Skin epidermis (tissue), 12 donors: Measurements from ENCODE around the gene EDEM2.
A peak's percentile ranks its signal among the peaks of the same experiment; 100 is the strongest.
"Not testable (repeated sequence)": the region's sequence is repeated elsewhere in the genome, so short reads cannot be mapped to it uniquely, and the experiment has no call there.

Experiments
- H3K27ac ChIP-seq, 21 experiments: fragments of 200-600 bp; sonication (generic) in 11 of 21; one replicate each; pipeline ENCODE4 v1.5.0; 2020; ENCODE audit warnings: mild to moderate bottlenecking in 3 of 21, inconsistent platforms in 2 of 21, moderate library complexity in 2 of 21
- H3K4me3 ChIP-seq, 7 experiments: fragments of 200-600 bp; sonication (generic) in 2 of 7; one replicate each; pipeline ENCODE4 v1.5.0; 2020; ENCODE audit warnings: inconsistent platforms in 2 of 7, mild to moderate bottlenecking in 2 of 7, moderate library complexity in 1 of 7

Gene EDEM2

DNA sequence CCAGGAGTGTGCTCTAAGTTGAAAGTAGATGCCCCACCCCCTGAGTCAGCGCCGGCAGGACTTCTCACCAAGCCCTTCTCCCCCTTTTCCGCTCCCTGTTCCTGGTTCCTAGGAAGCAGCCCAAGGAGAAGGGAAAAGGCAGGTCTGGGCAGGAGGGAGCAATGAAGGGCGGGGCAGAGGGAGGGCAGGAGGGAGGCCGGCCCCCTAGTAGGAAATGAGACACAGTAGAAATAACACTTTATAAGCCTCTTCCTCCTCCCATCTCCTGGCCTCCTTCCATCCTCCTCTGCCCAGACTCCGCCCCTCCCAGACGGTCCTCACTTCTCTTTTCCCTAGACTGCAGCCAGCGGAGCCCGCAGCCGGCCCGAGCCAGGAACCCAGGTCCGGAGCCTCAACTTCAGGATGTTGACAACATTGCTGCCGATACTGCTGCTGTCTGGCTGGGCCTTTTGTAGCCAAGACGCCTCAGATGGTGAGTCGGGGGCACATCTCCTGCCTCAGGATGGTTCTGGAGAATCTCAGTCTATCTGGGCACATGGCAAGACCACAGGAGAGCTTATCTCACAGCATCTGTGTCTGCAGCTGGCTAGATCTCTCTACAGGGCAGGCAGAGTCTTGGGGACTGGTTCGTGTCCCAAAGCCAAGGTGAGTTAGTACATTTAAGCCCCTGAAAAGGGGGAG lies 24.8 kb upstream of the EDEM2 start, which contains the start of gene PROCR:
Gene PROCR (plus strand): TSS at position 320 of the 681 bp plus-strand sequence. CDS start 83 bp downstream, at position 403.
- H3K4me3 ChIP-seq, result peak within 1 kb of the TSS; percentile 8 to 36 (median 15)
- peak within 1 kb of the TSS in 18 of 21 experiments; percentile 1 to 83 (median 65) for H3K27ac ChIP-seq

GRCh38 chr20:35171438-35171752 lies 24.3 kb upstream of the EDEM2 start:
- peak overlapping the region in 12 of 21 experiments; percentile 1 to 83 (median 65) for H3K27ac ChIP-seq

GRCh38 chr20:35168701-35169409 lies 21.7 kb upstream of the EDEM2 start:
- not testable (repeated sequence) for H3K4me3 ChIP-seq, H3K27ac ChIP-seq

More at GRCh38 chr20:35171438-35171752, 24.3 kb upstream of the EDEM2 start:
- H3K4me3 ChIP-seq, result peak overlapping the region in 4 of 7 experiments; percentile 15 to 36 (median 31)

GRCh38 chr20:35167787-35168186 lies 20.7 kb upstream of the EDEM2 start:
- no peak overlapping the region for H3K4me3 ChIP-seq
- H3K27ac ChIP-seq, result no peak overlapping the region

- H3K4me3 ChIP-seq, result no peak overlapping the region
- peak overlapping the region in 4 of 21 experiments; percentile 2 to 53 (median 20) for H3K27ac ChIP-seq
These were observed 19.2 kb upstream of the EDEM2 start for GRCh38 chr20:35166242-35166830.

GRCh38 chr20:35165221-35166185 lies 18.4 kb upstream of the EDEM2 start:
- Histone ChIP-seq H3K27ac (peak overlapping the region in 3 of 21 experiments; percentile 2 to 53 (median 34)), H3K4me3 (no peak overlapping the region)

GRCh38 chr20:35164531-35164930 lies 17.4 kb upstream of the EDEM2 start:
- not testable (repeated sequence) for H3K27ac ChIP-seq, H3K4me3 ChIP-seq

- H3K4me3 ChIP-seq, H3K27ac ChIP-seq: not testable (repeated sequence)
These were observed 13.2 kb upstream of the EDEM2 start for GRCh38 chr20:35160341-35160740.

GRCh38 chr20:35156978-35157377 lies 9.8 kb upstream of the EDEM2 start:
- Histone ChIP-seq H3K4me3 (no peak overlapping the region), H3K27ac (no peak overlapping the region)

DNA sequence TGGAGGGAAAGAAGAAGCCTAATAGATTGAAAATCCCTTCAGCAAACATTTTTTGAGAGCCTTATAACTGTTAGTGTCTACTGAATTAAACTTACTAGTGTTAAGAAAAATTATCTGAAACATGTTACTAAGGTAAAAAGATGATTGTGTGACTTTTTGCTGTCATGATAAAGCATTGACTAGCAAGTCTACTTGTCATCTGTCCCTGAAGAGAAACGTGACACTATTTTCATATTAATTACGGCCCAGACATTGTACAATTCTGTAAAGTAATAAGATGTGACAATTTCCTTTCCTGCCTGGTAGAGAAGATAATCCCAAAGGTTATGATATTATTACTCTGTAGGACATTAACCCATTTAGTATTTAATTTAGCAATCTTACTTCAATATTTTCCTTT lies 8.8 kb upstream of the EDEM2 start:
- Histone ChIP-seq H3K4me3 (no peak overlapping the region), H3K27ac (no peak overlapping the region)

GRCh38 chr20:35151736-35152135 lies 4.6 kb upstream of the EDEM2 start:
- Histone ChIP-seq H3K4me3 (no peak overlapping the region), H3K27ac (peak overlapping the region in 3 of 21 experiments; percentile 24 to 48 (median 41))

DNA sequence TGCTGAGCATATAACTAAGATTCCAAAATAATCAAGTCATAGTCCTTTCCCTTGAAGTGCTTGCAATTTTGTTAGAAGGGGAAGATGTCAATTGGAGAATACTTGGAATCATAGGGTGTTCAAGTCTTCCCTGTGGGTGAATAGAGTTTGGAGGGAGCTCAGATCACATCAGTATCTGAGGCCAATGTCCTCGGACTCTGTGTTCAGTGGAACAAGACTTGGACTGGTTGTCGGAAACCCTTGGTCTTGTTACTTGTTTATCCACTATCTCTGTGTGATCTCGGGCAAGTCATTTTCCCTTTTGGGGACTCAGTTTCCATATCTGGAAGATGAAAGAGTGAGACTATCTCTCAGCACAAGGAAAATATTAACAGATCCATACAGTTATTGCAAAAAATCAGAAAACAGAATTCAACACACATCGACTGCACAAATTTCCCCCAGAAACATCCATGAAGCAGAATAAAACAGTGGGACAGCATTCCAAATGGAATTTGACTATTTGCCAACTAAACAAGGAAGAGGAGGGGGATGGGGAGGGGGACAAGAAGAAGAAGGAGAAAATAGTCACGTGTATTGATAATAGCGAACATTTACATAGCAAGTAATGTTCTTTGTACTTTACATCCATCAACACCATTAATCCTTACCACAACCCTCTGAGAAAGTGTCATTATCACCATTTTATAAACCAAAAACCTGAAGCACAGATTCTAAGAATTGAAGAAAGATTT lies 3.9 kb upstream of the EDEM2 start:
- H3K4me3 ChIP-seq, result no peak overlapping the region

DNA sequence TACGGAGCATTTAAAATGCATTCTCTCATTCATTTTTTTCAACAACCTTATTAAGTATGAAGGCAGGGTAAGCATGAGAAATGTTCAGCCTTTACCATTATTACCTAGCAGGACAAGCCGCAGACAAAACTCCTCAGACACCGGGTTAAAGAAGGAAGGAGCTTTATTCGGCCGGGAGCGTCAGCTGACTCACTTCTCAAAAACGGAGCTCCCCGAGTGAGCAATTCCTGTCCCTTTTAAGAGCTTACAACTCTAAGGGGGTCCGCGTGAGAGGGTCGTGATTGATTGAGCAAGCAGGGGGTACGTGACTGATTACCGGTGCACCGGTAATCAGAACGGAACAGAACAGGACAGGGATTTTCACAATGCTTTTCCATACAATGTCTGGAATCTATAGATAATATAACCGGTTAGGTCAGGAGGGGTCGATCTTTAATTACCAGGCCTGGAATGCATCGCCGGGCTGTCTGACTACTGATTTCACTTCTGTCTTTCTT lies 487 bp upstream of the EDEM2 start:
- peak overlapping the region in 19 of 21 experiments; percentile 20 to 92 (median 86) for H3K27ac ChIP-seq
- H3K4me3 ChIP-seq, result peak overlapping the region; percentile 61 to 88 (median 69)

More for the DNA sequence above, 3.9 kb upstream of the EDEM2 start:
- peak overlapping the region in 3 of 21 experiments; percentile 7 to 24 (median 8) for H3K27ac ChIP-seq

DNA sequence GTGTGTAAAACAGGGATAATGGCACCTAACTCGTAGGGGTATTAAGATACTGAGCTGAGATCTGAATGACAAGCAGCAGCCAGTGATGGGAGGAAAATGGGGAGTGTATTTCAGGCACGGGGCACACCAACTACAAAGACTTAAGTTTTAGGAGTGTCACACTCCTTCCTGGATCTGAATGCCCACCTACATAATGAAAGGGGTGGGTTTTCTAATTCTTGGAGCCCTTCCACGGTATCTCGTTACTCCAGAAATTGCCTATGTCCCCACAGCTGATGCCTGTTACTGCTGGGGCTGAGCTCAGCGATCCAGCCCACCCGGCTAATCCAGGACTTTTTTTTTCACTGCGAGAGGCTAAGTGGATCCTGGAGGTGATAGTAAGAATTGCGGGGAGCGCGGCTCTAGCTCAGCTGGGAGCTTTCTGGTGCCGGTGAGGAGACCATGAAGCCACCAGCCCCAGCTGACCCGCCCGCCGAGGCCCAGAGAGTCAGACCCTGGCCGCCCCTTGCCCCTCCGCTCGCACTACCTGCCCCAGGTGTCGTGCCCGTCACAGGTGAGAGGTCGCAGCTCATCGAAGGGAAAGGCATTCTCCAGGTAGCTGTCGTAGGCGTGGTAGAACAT lies 727 bp downstream of the EDEM2 start:
- Histone ChIP-seq H3K27ac (peak overlapping the region in 20 of 21 experiments; percentile 67 to 92 (median 86)), H3K4me3 (peak overlapping the region; percentile 61 to 88 (median 69))

DNA sequence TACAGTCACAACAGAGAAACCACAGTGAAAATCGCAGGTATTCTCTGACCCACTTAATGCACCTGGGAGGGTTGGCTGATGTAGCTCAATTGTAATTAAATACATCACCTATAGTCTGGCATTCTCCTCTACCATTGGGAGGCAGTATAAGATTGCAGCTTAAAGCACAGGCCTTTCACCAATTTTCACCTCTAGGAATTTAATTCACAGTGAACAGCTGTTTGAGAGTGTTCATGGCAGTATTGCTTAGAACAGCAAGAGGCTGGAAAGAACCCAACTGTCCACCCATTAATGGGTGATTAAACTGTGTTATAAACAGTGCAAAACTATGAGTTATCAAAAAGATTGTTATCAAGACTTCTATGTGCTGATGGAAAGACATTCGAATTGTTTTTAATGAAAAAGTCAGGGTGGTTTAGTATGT lies 2.0 kb downstream of the EDEM2 start:
- peak overlapping the region in 4 of 21 experiments; percentile 0 to 19 (median 11) for H3K27ac ChIP-seq

DNA sequence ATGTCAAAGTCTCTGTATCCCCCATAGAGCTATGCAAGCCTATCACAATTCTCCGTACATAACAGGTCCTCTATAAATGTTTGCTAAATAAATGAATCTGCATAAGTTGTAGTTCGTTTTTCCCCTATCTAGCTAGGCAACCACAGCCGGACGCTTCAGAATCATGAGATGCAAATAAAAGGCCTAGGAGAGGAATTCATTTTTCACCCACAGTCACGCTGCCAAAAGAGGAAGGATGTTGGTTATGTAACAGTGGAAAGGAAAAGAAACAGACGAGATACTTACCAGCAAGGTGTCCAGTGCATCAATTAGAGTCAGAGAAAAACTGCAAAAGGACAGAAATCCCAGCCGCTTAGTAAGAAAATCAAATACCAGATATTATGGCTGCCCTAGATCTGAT lies 2.4 kb downstream of the EDEM2 start:
- H3K4me3 ChIP-seq, result no peak overlapping the region
- H3K27ac ChIP-seq, result peak overlapping the region in 3 of 21 experiments; percentile 0 to 17 (median 5)

More for the DNA sequence above, 2.0 kb downstream of the EDEM2 start:
- no peak overlapping the region for H3K4me3 ChIP-seq

GRCh38 chr20:35135867-35136586 lies 11.1 kb downstream of the EDEM2 start:
- Histone ChIP-seq H3K4me3 (no peak overlapping the region), H3K27ac (peak overlapping the region in 11 of 21 experiments; percentile 12 to 80 (median 54))
